Measurements from ENCODE around the gene ELMO1.

DNA sequence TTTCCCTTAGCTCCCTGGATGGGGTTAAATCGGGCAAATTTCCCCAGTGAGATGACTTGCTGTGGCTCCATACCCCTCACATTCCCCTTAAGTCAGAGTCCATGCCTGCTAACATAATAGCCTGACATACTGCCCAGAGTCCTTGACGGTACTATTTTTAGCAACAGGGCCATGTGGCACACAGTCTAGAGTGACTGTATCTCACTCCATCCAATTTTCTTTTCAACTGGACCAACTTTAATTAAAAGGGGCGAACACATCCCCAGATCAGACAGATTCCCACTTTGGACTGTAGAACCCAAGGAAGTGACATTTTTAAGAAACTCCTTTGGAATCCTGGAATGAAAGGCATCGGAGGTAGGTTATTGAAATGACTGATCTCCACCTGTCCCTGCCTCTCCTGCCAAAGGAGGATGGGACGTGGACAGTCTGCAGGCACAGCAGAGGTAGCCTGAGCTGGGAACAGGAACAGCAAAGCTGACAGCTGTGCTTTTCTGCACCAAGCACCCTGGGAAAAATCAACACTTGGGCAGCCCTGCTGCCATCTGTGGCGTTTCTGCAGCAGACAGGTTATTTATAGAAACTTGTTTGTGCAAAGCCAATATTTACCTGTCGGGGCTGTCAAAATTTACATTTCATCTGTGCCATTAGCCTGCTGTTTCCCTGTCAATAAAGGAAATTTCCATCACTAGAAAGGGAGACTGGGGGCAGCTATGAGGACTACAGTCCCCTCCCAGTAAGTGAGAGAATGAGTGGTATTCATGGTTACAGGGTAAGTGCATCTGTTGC is 502.9 kb downstream of the ELMO1 start:
- TF ChIP-seq, protein P1, sequence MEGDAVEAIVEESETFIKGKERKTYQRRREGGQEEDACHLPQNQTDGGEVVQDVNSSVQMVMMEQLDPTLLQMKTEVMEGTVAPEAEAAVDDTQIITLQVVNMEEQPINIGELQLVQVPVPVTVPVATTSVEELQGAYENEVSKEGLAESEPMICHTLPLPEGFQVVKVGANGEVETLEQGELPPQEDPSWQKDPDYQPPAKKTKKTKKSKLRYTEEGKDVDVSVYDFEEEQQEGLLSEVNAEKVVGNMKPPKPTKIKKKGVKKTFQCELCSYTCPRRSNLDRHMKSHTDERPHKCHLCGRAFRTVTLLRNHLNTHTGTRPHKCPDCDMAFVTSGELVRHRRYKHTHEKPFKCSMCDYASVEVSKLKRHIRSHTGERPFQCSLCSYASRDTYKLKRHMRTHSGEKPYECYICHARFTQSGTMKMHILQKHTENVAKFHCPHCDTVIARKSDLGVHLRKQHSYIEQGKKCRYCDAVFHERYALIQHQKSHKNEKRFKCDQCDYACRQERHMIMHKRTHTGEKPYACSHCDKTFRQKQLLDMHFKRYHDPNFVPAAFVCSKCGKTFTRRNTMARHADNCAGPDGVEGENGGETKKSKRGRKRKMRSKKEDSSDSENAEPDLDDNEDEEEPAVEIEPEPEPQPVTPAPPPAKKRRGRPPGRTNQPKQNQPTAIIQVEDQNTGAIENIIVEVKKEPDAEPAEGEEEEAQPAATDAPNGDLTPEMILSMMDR (IDR thresholded peaks at IDR 0.05) = no peak
- no peak for TF ChIP-seq ZFX (IDR thresholded peaks at IDR 0.05; ENCODE audit: borderline replicate concordance)

Measured in 22Rv1 (cell line).